ENCODE data around the gene DOK5. TPM values are rescaled to one million over a fixed set of nuclear protein-coding genes. Genes with fewer than 3 reads are reported as not detected.
A peak's percentile ranks its signal among the peaks of the same experiment; 100 is the strongest.

The DOK5 gene
- total and polyA plus RNA-seq, 2 donors (not counting 3 experiments of a cell fraction or from before 2014, with no cell fraction given), result 3.5 to 14.2 TPM

GRCh38 chr20:54557806-54558590, 82.6 kb downstream of the DOK5 start:
- CTCF ChIA-PET, result interaction anchor here (1.5 kb wide), 1 partner anchor 25 kb away, joined by 4 read pairs; no protein-coding TSS in a partner anchor
- Histone ChIP-seq H3K27me3 (ENCODE audit: control insufficient read depth in 2 of 2, insufficient read depth in 2 of 2, low read length in 2 of 2) (no peaks in the 10 kb centered on the region), H3K4me2 (ENCODE audit: insufficient read depth, low read length) (peak overlapping the region; percentile 89), H3K9me3 (replicated peaks; ENCODE audit: control insufficient read depth, insufficient read depth, low read length) (no peaks in the 10 kb centered on the region), H3K9me1 (replicated peaks; ENCODE audit: control insufficient read depth, extremely low read depth, insufficient read depth, low read length) (no peaks in the 10 kb centered on the region), H3K4me1 (ENCODE audit: control insufficient read depth, extremely low read depth, insufficient read depth, low read length) (peaks cover 37% of the 10 kb centered on the region), H4K20me1 (replicated peaks; ENCODE audit: control insufficient read depth, extremely low read depth, insufficient read depth, low read length) (no peaks in the 10 kb centered on the region), H3K27ac (ENCODE audit: insufficient read depth, low read depth, low read length) (peak overlapping the region; percentile 59), H3K36me3 (ENCODE audit: control insufficient read depth in 2 of 2, extremely low read depth in 1 of 2, insufficient read depth in 2 of 2, low read length in 2 of 2) (no peaks in the 10 kb centered on the region), H2AFZ (ENCODE audit: low read depth, low read length) (peak overlapping the region; percentile 81), H3K79me2 (ENCODE audit: control insufficient read depth, insufficient read depth, low read length) (no peaks in the 10 kb centered on the region), H3K9ac (replicated peaks; ENCODE audit: extremely low read depth, insufficient read depth, low read length) (peak overlapping the region; percentile 37), H3K4me3 (replicated peaks in 1 of 3; ENCODE audit: insufficient read depth in 1 of 3, low read depth in 1 of 3, low read length in 3 of 3) (peak overlapping the region in 1 of 3 experiments; percentile 36)
- dilution Hi-C loops (cut with MboI; ENCODE audit: extremely low pct_ligation_motif_present, low sequenced_read_pairs), result no loop called here
- DNase-seq (ENCODE audit: low read depth, low spot score) (peak; percentile 47), FAIRE-seq (no peak)
- POLR2A ChIA-PET, result no interaction called here
- TSS peak; percentile 67 for BruUV-seq (replicated peaks)
- TF ChIP-seq FOS (IDR thresholded peaks at IDR 0.05; ENCODE audit: borderline replicate concordance, insufficient read depth, low read length), result peak; percentile 46
- peak; percentile 32 for TF ChIP-seq JUN (IDR thresholded peaks at IDR 0.05; ENCODE audit: borderline replicate concordance, insufficient read depth, insufficient read length, low read depth)
- no peak for TF ChIP-seq MYC (IDR thresholded peaks at IDR 0.05; ENCODE audit: low read depth, low read length)
- intact Hi-C loops (cut with micrococcal nuclease), result loop anchor here (1.0 to 2.0 kb wide), 3 partner anchors 31 to 218 kb away; no protein-coding TSS in a partner anchor

DNA sequence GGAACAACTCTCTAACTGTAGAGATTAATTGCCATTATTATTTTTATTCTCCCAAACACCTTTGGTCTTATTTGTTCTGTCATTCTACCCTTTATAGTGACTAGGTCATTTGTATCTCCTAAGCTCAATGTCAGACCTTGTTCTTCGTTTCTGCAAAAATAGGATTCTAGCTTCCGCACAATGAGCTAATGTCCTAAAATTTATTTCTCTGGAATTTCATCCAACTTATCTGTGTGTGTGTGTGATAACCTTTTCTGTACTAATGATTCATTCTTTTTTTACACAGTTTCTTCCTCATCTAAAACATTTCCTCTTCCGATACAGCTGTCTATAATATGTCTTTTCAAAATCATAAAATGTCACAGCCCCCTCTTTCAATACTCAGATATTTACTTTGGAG, 84.5 kb downstream of the DOK5 start:
- intact Hi-C loops (cut with micrococcal nuclease), result loop anchor here (2.0 kb wide), 1 partner anchor 33 kb away; no protein-coding TSS in a partner anchor
- TF ChIP-seq JUN (IDR thresholded peaks at IDR 0.05; ENCODE audit: borderline replicate concordance, insufficient read depth, insufficient read length, low read depth) (no peak), GATA2 (IDR thresholded peaks at IDR 0.05; ENCODE audit: insufficient read depth, insufficient read length, low read depth, low read length) (peak; percentile 60), FOS (IDR thresholded peaks at IDR 0.05; ENCODE audit: borderline replicate concordance, insufficient read depth, low read length) (peak; percentile 5)
- TF ChIP-seq, protein P1, sequence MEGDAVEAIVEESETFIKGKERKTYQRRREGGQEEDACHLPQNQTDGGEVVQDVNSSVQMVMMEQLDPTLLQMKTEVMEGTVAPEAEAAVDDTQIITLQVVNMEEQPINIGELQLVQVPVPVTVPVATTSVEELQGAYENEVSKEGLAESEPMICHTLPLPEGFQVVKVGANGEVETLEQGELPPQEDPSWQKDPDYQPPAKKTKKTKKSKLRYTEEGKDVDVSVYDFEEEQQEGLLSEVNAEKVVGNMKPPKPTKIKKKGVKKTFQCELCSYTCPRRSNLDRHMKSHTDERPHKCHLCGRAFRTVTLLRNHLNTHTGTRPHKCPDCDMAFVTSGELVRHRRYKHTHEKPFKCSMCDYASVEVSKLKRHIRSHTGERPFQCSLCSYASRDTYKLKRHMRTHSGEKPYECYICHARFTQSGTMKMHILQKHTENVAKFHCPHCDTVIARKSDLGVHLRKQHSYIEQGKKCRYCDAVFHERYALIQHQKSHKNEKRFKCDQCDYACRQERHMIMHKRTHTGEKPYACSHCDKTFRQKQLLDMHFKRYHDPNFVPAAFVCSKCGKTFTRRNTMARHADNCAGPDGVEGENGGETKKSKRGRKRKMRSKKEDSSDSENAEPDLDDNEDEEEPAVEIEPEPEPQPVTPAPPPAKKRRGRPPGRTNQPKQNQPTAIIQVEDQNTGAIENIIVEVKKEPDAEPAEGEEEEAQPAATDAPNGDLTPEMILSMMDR (IDR thresholded peaks at IDR 0.05; ENCODE audit: extremely low read depth in 1 of 2, insufficient read depth in 1 of 2, low read depth in 1 of 2, low read length in 2 of 2), result no peak
- ChIA-PET POLR2A (no interaction called here), CTCF (interaction anchor here (1.1 to 1.5 kb wide), 4 partner anchors 29 to 337 kb away, joined by 3 to 4 read pairs (median 3); no protein-coding TSS in a partner anchor)
- Histone ChIP-seq H3K79me2 (ENCODE audit: control insufficient read depth, insufficient read depth, low read length) (no peaks in the 10 kb centered on the region), H3K4me2 (ENCODE audit: insufficient read depth, low read length) (peak overlapping the region; percentile 89), H3K36me3 (ENCODE audit: control insufficient read depth in 2 of 2, extremely low read depth in 1 of 2, insufficient read depth in 2 of 2, low read length in 2 of 2) (no peaks in the 10 kb centered on the region), H3K9ac (replicated peaks; ENCODE audit: extremely low read depth, insufficient read depth, low read length) (no peak overlapping the region), H2AFZ (ENCODE audit: low read depth, low read length) (peak overlapping the region; percentile 42), H3K27ac (ENCODE audit: insufficient read depth, low read depth, low read length) (peak overlapping the region; percentile 68), H4K20me1 (replicated peaks; ENCODE audit: control insufficient read depth, extremely low read depth, insufficient read depth, low read length) (no peaks in the 10 kb centered on the region), H3K4me3 (replicated peaks in 1 of 3; ENCODE audit: insufficient read depth in 1 of 3, low read depth in 1 of 3, low read length in 3 of 3) (no peak overlapping the region), H3K4me1 (ENCODE audit: control insufficient read depth, extremely low read depth, insufficient read depth, low read length) (peaks cover 37% of the 10 kb centered on the region), H3K9me3 (replicated peaks; ENCODE audit: control insufficient read depth, insufficient read depth, low read length) (no peaks in the 10 kb centered on the region), H3K9me1 (replicated peaks; ENCODE audit: control insufficient read depth, extremely low read depth, insufficient read depth, low read length) (no peaks in the 10 kb centered on the region), H3K27me3 (ENCODE audit: control insufficient read depth in 2 of 2, insufficient read depth in 2 of 2, low read length in 2 of 2) (no peaks in the 10 kb centered on the region)
- BruUV-seq (replicated peaks), result no TSS peak
- DNase-seq (ENCODE audit: low read depth, low spot score) (no peak), FAIRE-seq (no peak)
- dilution Hi-C loops (cut with MboI; ENCODE audit: extremely low pct_ligation_motif_present, low sequenced_read_pairs), result no loop called here
